Measurements from ENCODE around the gene TRAF2. TPM values are rescaled to one million over a fixed set of nuclear protein-coding genes. Genes with fewer than 3 reads are reported as not detected.
A peak's percentile ranks its signal among the peaks of the same experiment; 100 is the strongest.

The TRAF2 gene
- total and polyA plus RNA-seq, 5 experiments from 2014 or later: 7.9 to 34.4 (median 24.4) TPM

- H3K4me1 Mint-ChIP-seq: peaks cover 11 to 22% (median 19%) of the 10 kb centered on the region in 4 donors
- POLR2A ChIA-PET: no interaction called here
- H3K27me3 Mint-ChIP-seq: no peaks in the 10 kb centered on the region
- H3K4me3 Mint-ChIP-seq: no peak overlapping the region
- no peak for ATAC-seq
- H3K27ac Mint-ChIP-seq: no peak overlapping the region
- no peaks in the 10 kb centered on the region for H3K36me3 Mint-ChIP-seq
- DNase-seq: no peak
- H3K9me3 Mint-ChIP-seq: no peaks in the 10 kb centered on the region
Measured at GRCh38 chr9:136968333-136969127, 82.2 kb downstream of the TRAF2 start.

DNA sequence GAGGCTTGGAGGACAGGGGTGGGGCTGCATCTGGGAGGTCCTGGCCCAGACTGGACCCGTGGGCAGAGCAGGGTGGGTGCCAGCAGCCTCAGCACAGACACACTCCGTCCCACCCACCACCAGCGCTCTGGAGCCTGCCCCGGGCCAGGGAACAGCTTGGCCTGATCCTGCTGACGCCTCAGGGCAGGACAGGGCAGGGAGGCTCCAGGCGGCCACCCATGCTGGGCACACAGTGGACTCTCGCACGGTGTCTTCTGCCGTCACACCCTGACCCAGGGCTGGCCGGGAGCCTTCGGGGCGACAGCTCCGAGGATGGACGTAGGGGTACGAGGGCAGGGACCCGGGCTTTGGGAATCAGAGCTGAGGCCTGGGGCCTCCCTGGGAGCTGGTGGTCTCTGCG lies 82.8 kb downstream of the TRAF2 start:
- Mint-ChIP-seq H3K27me3 (no peaks in the 10 kb centered on the region), H3K36me3 (no peaks in the 10 kb centered on the region), H3K9me3 (no peaks in the 10 kb centered on the region), H3K4me1 (peaks cover 11 to 24% (median 22%) of the 10 kb centered on the region in 4 donors), H3K4me3 (no peak overlapping the region), H3K27ac (no peak overlapping the region)
- POLR2A ChIA-PET: interaction anchor here (1.3 kb wide), 1 partner anchor 15 kb away, joined by 4 read pairs; no protein-coding TSS in a partner anchor
- no peak for ATAC-seq
- DNase-seq: no peak

DNA sequence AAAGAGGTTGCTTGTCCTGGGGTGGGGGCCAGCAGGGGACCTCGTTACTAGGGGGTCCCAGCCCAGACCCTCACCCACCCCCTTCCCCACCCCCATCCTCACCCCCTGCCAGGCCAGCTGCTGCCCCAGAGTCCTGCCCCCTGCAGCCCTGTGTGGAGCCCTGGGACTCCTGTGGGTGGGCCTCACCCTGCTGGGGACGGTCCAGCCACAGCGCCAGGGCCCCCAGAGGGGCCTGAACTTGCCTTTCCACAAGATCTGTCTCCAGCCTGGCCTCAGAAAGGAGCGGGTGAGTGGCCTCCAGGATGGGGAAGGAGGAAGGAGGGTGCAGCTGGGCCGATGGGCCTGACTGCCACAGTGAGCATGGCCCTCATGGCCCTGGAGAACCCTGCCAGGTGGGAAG lies 83.5 kb downstream of the TRAF2 start:
- POLR2A ChIA-PET: interaction anchor here (1.3 kb wide), 1 partner anchor 15 kb away, joined by 4 read pairs; no protein-coding TSS in a partner anchor
- H3K4me3 Mint-ChIP-seq: no peak overlapping the region
- no peaks in the 10 kb centered on the region for H3K36me3 Mint-ChIP-seq
- DNase-seq (no peak), ATAC-seq (no peak)
- H3K27ac Mint-ChIP-seq: no peak overlapping the region
- no peaks in the 10 kb centered on the region for H3K9me3 Mint-ChIP-seq
- peaks cover 9 to 23% (median 20%) of the 10 kb centered on the region in 4 donors for H3K4me1 Mint-ChIP-seq
- H3K27me3 Mint-ChIP-seq: no peaks in the 10 kb centered on the region

GRCh38 chr9:136970361-136970760 lies 84.0 kb downstream of the TRAF2 start:
- no peak for DNase-seq
- no peak for ATAC-seq
- H3K27ac Mint-ChIP-seq: no peak overlapping the region
- H3K4me1 Mint-ChIP-seq: peaks cover 10 to 27% (median 23%) of the 10 kb centered on the region in 4 donors
- H3K4me3 Mint-ChIP-seq: no peak overlapping the region
- no peaks in the 10 kb centered on the region for H3K9me3 Mint-ChIP-seq
- POLR2A ChIA-PET: interaction anchor here (0.6 to 1.3 kb wide), 3 partner anchors 16 to 28 kb away, joined by 4 read pairs; partner anchors contain the start of gene PAXX
- no peaks in the 10 kb centered on the region for H3K36me3 Mint-ChIP-seq
- H3K27me3 Mint-ChIP-seq: no peaks in the 10 kb centered on the region

- DNase-seq: no peak
- ATAC-seq: no peak
- Mint-ChIP-seq H3K27ac (no peak overlapping the region), H3K4me1 (peaks cover 6 to 27% (median 24%) of the 10 kb centered on the region in 4 donors), H3K36me3 (no peaks in the 10 kb centered on the region), H3K4me3 (no peak overlapping the region), H3K27me3 (no peaks in the 10 kb centered on the region), H3K9me3 (no peaks in the 10 kb centered on the region)
- POLR2A ChIA-PET: interaction anchor here (0.7 to 1.1 kb wide), 3 partner anchors 9 to 25 kb away, joined by 3 to 4 read pairs (median 4); no protein-coding TSS in a partner anchor
Measured at GRCh38 chr9:136971746-136972145, 85.4 kb downstream of the TRAF2 start.

DNA sequence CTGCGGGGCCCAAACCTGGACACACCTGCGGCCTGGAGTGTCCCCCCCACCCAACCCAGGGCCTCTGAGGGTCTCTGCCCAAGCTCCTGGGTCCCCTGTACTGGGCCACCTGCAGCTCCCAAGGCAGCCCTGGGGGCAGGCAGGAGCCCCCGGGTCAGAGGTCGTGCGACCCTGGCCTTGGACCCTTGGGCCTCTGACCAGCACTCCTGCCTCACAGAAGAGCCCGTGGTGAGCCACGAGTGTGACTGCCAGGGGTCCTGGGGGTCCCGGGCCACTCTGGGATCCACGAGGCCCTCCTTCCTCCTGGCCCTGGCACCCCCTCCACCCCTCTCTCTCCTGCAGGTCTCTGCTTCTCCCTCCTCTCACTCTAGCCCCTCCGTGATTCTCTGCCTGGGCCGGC lies 86.0 kb downstream of the TRAF2 start:
- no peak for ATAC-seq
- H3K27ac Mint-ChIP-seq: no peak overlapping the region
- DNase-seq: no peak
- POLR2A ChIA-PET: interaction anchor here (0.6 to 1.1 kb wide), 4 partner anchors 10 to 25 kb away, joined by 3 to 4 read pairs (median 4); no protein-coding TSS in a partner anchor
- no peak overlapping the region for H3K4me3 Mint-ChIP-seq
- H3K9me3 Mint-ChIP-seq: no peaks in the 10 kb centered on the region
- H3K4me1 Mint-ChIP-seq: peaks cover 4 to 27% (median 24%) of the 10 kb centered on the region in 4 donors
- H3K27me3 Mint-ChIP-seq: no peaks in the 10 kb centered on the region
- H3K36me3 Mint-ChIP-seq: no peaks in the 10 kb centered on the region

DNA sequence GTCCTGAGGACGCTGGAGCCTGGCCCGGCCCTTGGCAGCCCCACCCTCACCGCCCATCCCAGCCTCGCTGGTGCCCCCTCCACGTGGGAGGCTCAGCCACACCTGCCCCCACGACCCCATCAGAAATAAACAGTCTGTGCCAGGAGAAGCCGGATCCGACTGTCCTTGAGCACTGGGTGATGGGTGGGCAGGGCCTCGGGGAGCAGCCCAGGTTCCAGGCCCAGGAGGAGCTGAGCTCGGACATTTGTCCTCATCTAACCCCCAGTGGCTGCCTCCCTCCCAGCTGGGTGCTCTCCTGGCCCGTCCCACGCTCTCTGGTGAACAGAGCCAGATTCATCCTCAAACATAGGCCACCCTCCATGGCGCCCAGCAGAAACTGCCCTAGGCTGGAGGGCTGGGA lies 86.4 kb downstream of the TRAF2 start:
- H3K27me3 Mint-ChIP-seq: no peaks in the 10 kb centered on the region
- peak overlapping the region in 1 of 10 donors; percentile 20 for H3K27ac Mint-ChIP-seq
- H3K9me3 Mint-ChIP-seq: no peaks in the 10 kb centered on the region
- POLR2A ChIA-PET: interaction anchor here (0.6 to 1.1 kb wide), 2 partner anchors 23 to 24 kb away, joined by 3 to 4 read pairs; no protein-coding TSS in a partner anchor
- no peak for DNase-seq
- no peaks in the 10 kb centered on the region for H3K36me3 Mint-ChIP-seq
- H3K4me3 Mint-ChIP-seq: no peak overlapping the region
- ATAC-seq: no peak
- H3K4me1 Mint-ChIP-seq: peaks cover 4 to 29% (median 23%) of the 10 kb centered on the region in 4 donors

DNA sequence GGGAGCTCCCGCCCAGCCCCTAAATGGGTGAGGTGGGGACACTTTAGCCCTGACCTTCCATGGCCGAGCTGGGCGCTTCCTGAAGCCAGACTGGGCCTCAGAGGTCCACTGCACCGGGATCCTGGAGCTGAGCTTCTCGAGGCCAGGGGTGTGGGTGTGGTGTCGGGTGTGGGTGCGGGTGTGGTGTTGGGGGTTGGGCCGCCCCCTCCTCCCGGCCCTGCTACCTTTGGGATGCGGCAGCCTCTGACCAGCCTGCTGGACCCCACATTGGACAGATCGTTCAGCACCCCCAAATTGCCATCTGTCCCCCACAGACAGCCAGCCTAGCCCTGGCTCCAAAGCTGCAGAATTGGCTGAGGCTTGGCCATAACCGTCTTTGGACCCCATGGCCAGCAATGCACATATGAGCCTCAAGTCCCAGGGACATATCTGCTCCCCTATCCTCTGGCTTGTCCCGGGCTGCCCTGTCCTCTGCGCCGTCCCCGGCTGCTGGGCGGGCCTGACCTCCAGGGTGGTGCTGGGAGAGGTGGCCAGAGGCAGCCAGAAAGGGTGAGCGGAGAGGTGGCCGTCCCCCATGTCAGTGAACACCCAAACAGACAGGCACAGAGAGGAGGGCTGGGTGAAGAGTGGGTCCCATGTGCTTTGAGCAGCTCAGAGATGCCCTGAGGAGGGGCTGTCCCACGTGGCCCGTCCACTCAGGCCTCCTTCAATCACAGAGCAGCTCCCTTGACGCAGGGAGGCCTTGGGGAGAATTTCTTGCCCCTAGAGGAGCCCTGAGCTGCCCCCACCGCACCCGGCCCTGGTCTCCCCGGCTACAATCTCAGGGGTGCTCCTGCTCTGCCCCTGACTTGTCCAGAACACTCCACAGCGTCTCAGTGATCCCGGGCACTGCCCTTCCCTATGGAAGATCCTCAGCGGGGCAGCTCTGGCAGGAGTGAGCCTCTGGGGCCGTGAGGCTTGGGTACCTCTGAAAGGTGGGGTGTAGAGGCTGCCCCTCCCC lies 87.6 kb downstream of the TRAF2 start:
- Mint-ChIP-seq H3K4me1 (peaks cover 4 to 29% (median 23%) of the 10 kb centered on the region in 4 donors), H3K27me3 (no peaks in the 10 kb centered on the region), H3K36me3 (no peaks in the 10 kb centered on the region), H3K9me3 (no peaks in the 10 kb centered on the region), H3K4me3 (peak overlapping the region in 3 of 10 donors; percentile 29 to 55 (median 48)), H3K27ac (peak overlapping the region in 2 of 10 donors; percentile 8 to 29)
- POLR2A ChIA-PET: interaction anchor here (0.5 to 5.6 kb wide), 8 partner anchors 8 to 101 kb away, joined by 3 to 45 read pairs (median 4); partner anchors contain the start of genes C8G, LCN12 and PAXX
- no peak for ATAC-seq
- DNase-seq: no peak

DNA sequence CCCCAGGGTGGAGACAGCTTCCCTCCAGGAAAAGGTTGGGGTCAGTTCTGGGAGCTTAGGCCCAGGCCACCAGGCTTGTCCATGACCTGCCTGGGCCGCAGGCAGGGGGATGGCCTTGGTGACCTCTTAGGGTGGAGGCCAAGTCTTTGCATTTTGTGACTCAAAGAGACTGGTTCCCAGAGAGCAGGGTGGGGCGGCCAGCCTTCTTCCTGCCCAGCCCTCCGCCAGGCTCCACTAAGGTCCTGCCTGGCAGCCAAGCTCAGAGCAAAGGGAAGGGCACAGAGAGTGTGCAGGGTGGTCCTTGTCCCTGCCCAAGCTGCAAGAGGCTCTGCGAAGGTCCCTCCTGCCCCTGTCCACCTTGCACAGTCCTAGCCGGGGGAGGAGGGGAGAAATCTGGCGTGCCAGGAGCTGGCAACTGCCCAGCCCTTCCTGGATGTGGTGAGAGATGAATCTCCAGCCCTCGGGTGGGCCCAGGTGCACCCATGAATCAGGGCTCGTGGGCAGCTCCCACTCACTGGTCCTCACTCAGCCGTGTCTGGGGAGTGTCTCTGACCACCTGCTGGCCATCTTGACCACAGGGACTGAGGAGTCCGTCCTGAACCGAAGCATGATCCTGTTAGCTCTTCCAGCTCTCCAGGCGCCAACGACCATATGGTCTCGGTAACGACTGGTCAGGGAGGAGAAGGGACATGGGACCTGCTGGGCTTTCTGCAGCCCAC lies 88.7 kb downstream of the TRAF2 start:
- ATAC-seq (peak; percentile 11 to 30), DNase-seq (no peak)
- Mint-ChIP-seq H3K36me3 (no peaks in the 10 kb centered on the region), H3K9me3 (no peaks in the 10 kb centered on the region), H3K27me3 (no peaks in the 10 kb centered on the region), H3K4me1 (peaks cover 4 to 29% (median 23%) of the 10 kb centered on the region in 4 donors), H3K4me3 (peak overlapping the region in 7 of 10 donors; percentile 39 to 66 (median 62)), H3K27ac (peak overlapping the region in 7 of 10 donors; percentile 14 to 59 (median 48))
- POLR2A ChIA-PET: interaction anchor here (0.9 to 5.6 kb wide), 7 partner anchors 13 to 60 kb away, joined by 3 to 45 read pairs (median 4); partner anchors contain the start of genes C8G and PAXX

DNA sequence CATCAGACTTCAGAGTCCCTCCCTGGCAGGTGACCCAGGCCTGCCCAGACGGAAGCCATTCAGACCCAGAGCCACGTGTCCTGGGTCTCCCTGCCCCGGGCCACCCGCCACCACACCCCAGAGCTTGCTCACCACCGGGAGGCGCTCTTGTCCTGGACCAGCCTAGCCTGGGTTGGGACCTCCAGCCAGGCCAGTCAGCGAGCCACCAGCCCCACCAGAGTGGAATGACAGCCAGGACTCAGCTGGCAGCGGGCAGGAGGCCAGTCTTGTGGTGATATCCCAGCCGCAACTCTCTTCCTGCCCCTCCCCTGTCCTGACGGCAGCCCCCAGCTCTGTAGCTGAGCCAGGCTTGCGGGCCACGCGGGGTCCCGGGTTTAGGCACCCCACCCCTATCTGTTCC lies 89.3 kb downstream of the TRAF2 start:
- Mint-ChIP-seq H3K9me3 (no peaks in the 10 kb centered on the region), H3K4me3 (peak overlapping the region in 8 of 10 donors; percentile 20 to 66 (median 52)), H3K27me3 (no peaks in the 10 kb centered on the region), H3K36me3 (no peaks in the 10 kb centered on the region), H3K27ac (peak overlapping the region in 3 of 10 donors; percentile 22 to 55 (median 53)), H3K4me1 (peaks cover 6 to 29% (median 23%) of the 10 kb centered on the region in 4 donors)
- ATAC-seq (peak in 1 of 2 donors; percentile 22), DNase-seq (no peak)
- POLR2A ChIA-PET: interaction anchor here (0.5 to 5.6 kb wide), 6 partner anchors 17 to 154 kb away, joined by 3 to 45 read pairs (median 4); partner anchors contain the start of genes C8G and PAXX
